HepG2 (cell line): ENCODE results near the gene ATP2B3. TPM values are rescaled to one million over a fixed set of nuclear protein-coding genes. Genes with fewer than 3 reads are reported as not detected.

Experiments
- ATAC-seq: fragments of 200-7000 bp; cut with Tn5 transposase; 3 replicates; pipeline ENCODE4 v1.9.1; 2020; ENCODE audit warnings: mild to moderate bottlenecking, moderate library complexity
- BruUV-seq: library from RNA; stranded (reverse); fragments of 400-500 nt; replicated peaks from 2 replicates; lab custom pipeline; 2021; lab: Mats Ljungman, UMichigan
- CTCF ChIA-PET: fragments of 300-600 bp; formaldehyde crosslinking; extraction: SDS; loops from one replicate; lab custom pipeline; 2021; ENCODE audit warnings: low total read pairs, inconsistent platforms, low intra/inter-chr PET ratio; lab: Yijun Ruan, JAX
- POLR2A ChIA-PET: fragments of 350-600 bp; sonication (Branson Sonifier 250); formaldehyde crosslinking; loops from one replicate; lab custom pipeline; 2020; ENCODE audit warnings: antibody characterized with exemption, inconsistent platforms; lab: Yijun Ruan, JAX
- DNase-seq: peaks from one replicate; pipeline ENCODE4 v3.0.0-alpha.2; 2015; ENCODE audit warnings: low spot score
- FAIRE-seq: peaks from 3 replicates; lab custom pipeline; 2011; peaks lifted over from hg19 to GRCh38; lab: Jason Lieb, UNC
- H2AFZ ChIP-seq: one replicate; pipeline ENCODE4 v1.6.1; 2011; ENCODE audit warnings: low read length, inconsistent platforms
- H3K27ac ChIP-seq: fragments of 300-600 bp; 3 replicates; pipeline ENCODE4 v1.8.0; 2011; ENCODE audit warnings: mixed run types, mild to moderate bottlenecking, mixed read lengths, low read length, inconsistent platforms; ENCODE audit not compliant: insufficient read depth; ENCODE audit errors: extremely low read length
- H3K27me3 ChIP-seq, 2 experiments: fragments of 200-600 bp in 1 of 2; 2 replicates in 1 of 2; 3 replicates in 1 of 2; pipeline versions ENCODE4 v1.6.0 to v1.8.0; 2011; ENCODE audit warnings: low read length in 2 of 2, mild to moderate bottlenecking in 2 of 2, moderate library complexity in 2 of 2, inconsistent platforms in 1 of 2; ENCODE audit not compliant: insufficient read depth in 2 of 2, control insufficient read depth in 1 of 2
- H3K36me3 ChIP-seq, 2 experiments: fragments of 200-600 bp in 1 of 2; replicated peaks in 1 of 2; 2 replicates in 1 of 2; 3 replicates in 1 of 2; pipeline versions ENCODE4 v1.5.1 to v1.8.0; 2011; ENCODE audit warnings: low read length in 2 of 2, inconsistent platforms in 1 of 2; ENCODE audit not compliant: insufficient read depth in 2 of 2, control insufficient read depth in 1 of 2
- H3K4me1 ChIP-seq: 2 replicates; pipeline ENCODE4 v1.5.1; 2012; ENCODE audit warnings: low read length, inconsistent platforms; ENCODE audit not compliant: insufficient read depth
- H3K4me2 ChIP-seq: 2 replicates; pipeline ENCODE4 v1.6.0; 2011; ENCODE audit warnings: low read depth, low read length, inconsistent platforms
- H3K4me3 ChIP-seq, 3 experiments: fragments of 200-600 bp in 1 of 3; sonication (generic), shearing (Covaris generic) in 1 of 3; replicated peaks in 1 of 3; 2 replicates each; pipeline ENCODE4 v1.5.1; 2011 to 2016; ENCODE audit warnings: low read length in 3 of 3, inconsistent platforms in 2 of 3, low read depth in 2 of 3, mild to moderate bottlenecking in 2 of 3, control low read depth in 1 of 3, mixed read lengths in 1 of 3; ENCODE audit not compliant: insufficient read depth in 1 of 3
- H3K79me2 ChIP-seq: one replicate; pipeline ENCODE4 v1.6.1; 2011; ENCODE audit warnings: low read length, inconsistent platforms; ENCODE audit not compliant: insufficient read depth
- H3K9ac ChIP-seq: 2 replicates; pipeline ENCODE4 v1.6.0; 2011; ENCODE audit warnings: mild to moderate bottlenecking, low read depth, low read length, inconsistent platforms; ENCODE audit not compliant: insufficient read depth
- H3K9me3 ChIP-seq: 2 replicates; pipeline ENCODE4 v1.5.1; 2012; ENCODE audit warnings: mild to moderate bottlenecking, low read length
- H4K20me1 ChIP-seq: 2 replicates; pipeline ENCODE4 v1.6.0; 2011; ENCODE audit warnings: inconsistent platforms, mild to moderate bottlenecking, low read length, moderate library complexity; ENCODE audit not compliant: insufficient read depth
- AGO2 ChIP-seq: fragments of 200-400 bp; formaldehyde crosslinking; optimal IDR thresholded peaks from 2 replicates; pipeline ENCODE3; 2017; ENCODE audit warnings: mild to moderate bottlenecking, low read depth, low read length, moderate library complexity
- ATF4 ChIP-seq, 2 experiments: fragments of 450-650 bp in 1 of 2; sonication (generic) in 1 of 2; formaldehyde crosslinking; IDR thresholded peaks; 2 replicates each; pipeline versions ENCODE4 v1.5.0 to v1.8.0; 2020 to 2022; ENCODE audit warnings: mild to moderate bottlenecking in 1 of 2, missing genetic modification reagents in 1 of 2
- CBX2 ChIP-seq, 2 experiments: fragments of 200-600 bp in 1 of 2; sonication (generic); formaldehyde crosslinking in 1 of 2; IDR thresholded peaks; 2 replicates each; pipeline versions ENCODE4 v1.7.0 to v1.8.1; 2018 to 2022; ENCODE audit warnings: low read depth in 2 of 2, low read length in 1 of 2, mild to moderate bottlenecking in 1 of 2, missing genetic modification reagents in 1 of 2
- CSRNP2 ChIP-seq: sonication (generic); formaldehyde crosslinking; conservative IDR thresholded peaks from 2 replicates; pipeline ENCODE4 v1.8.0; 2022; ENCODE audit warnings: low read depth, missing genetic modification reagents
- ELK4 ChIP-seq: sonication (generic); formaldehyde crosslinking; IDR thresholded peaks from 2 replicates; pipeline ENCODE4 v1.9.0; 2021; ENCODE audit warnings: missing genetic modification reagents, borderline replicate concordance
- IKZF5 ChIP-seq: IDR thresholded peaks from 2 replicates; pipeline ENCODE4 v1.6.1; 2018; ENCODE audit warnings: missing genetic modification reagents, mild to moderate bottlenecking, missing compliant biosample characterization
- IRX3 ChIP-seq: sonication (generic); formaldehyde crosslinking; IDR thresholded peaks from 2 replicates; pipeline ENCODE4 v1.8.1; 2023; ENCODE audit warnings: mild to moderate bottlenecking, low read depth, missing genetic modification reagents, borderline replicate concordance
- KLF16 ChIP-seq, 2 experiments: sonication (generic) in 1 of 2; formaldehyde crosslinking in 1 of 2; IDR thresholded peaks; 2 replicates each; pipeline versions ENCODE4 v1.6.1 to v1.8.0; 2016 to 2023; ENCODE audit warnings: missing genetic modification reagents in 2 of 2, missing compliant biosample characterization in 1 of 2
- MAFG ChIP-seq: sonication (generic); formaldehyde crosslinking; IDR thresholded peaks from 2 replicates; pipeline ENCODE4 v1.5.1; 2020; ENCODE audit warnings: mild to moderate bottlenecking, missing genetic modification reagents
- RBAK ChIP-seq: sonication (generic); formaldehyde crosslinking; IDR thresholded peaks from 2 replicates; pipeline ENCODE4 v1.5.1; 2020; ENCODE audit warnings: mild to moderate bottlenecking, missing genetic modification reagents
- ZBTB49 ChIP-seq: sonication (generic); formaldehyde crosslinking; IDR thresholded peaks from 2 replicates; pipeline ENCODE4 v1.4.0; 2020; ENCODE audit warnings: missing genetic modification reagents, borderline replicate concordance
- ZNF275 ChIP-seq: sonication (generic); formaldehyde crosslinking; IDR thresholded peaks from 2 replicates; pipeline ENCODE4 v1.8.0; 2022; ENCODE audit warnings: missing genetic modification reagents, mild to moderate bottlenecking, inconsistent platforms, borderline replicate concordance
- ZNF510 ChIP-seq: sonication (generic); formaldehyde crosslinking; IDR thresholded peaks from 2 replicates; pipeline ENCODE4 v1.4.0; 2020; ENCODE audit warnings: low read depth, mild to moderate bottlenecking, missing genetic modification reagents
- WGBS: methylation state at CpG from one replicate; pipeline ENCODE4 v1.1.6; 2017; ENCODE audit warnings: low lambda C conversion rate; 5-methylcytosine and 5-hydroxymethylcytosine counted together
- in situ Hi-C: cut with HindIII; loops from 2 replicates; pipeline ENCODE4 v1.10.0; 2017; ENCODE audit warnings: low pct_unique_long_range_greater_than_20kb; ENCODE audit not compliant: extremely low pct_ligation_motif_present
- intact Hi-C: fragments of 100-400 bp; cut with micrococcal nuclease; formaldehyde crosslinking; loops from one replicate; pipeline ENCODE4 v1.10.0; 2022; ENCODE audit not compliant: unreplicated experiment
- polyA plus RNA-seq, 8 experiments: library from polyadenylated mRNA; depleted of rRNA in 3 of 8; stranded (reverse) in 7 of 8; unstranded in 1 of 8; fragments of >200 nt; fragmentation: Illumina TruSeq in 4 of 8; extraction: Trizol in 4 of 8; gene quantifications; 2 replicates each; pipeline versions ENCODE4 v1.2.1 to v1.2.3, GENCODE V29; 2011 to 2016; ENCODE audit warnings: low read depth in 4 of 8, missing spikeins in 1 of 8, mixed read lengths in 1 of 8; ENCODE audit not compliant: insufficient read depth in 1 of 8
- total RNA-seq, 5 experiments: library from RNA; depleted of rRNA; stranded (reverse); fragments of >200 nt; fragmentation: Illumina TruSeq; extraction: Trizol; gene quantifications; 2 replicates each; pipeline ENCODE4 v1.2.3, GENCODE V29; 2016; ENCODE audit warnings: low read depth in 1 of 5

Gene ATP2B3
- total and polyA plus RNA-seq, 2 of the 13 experiments (the other 11 are each of a cell fraction or from before 2014, with no cell fraction given): not detected

GRCh38 chrX:153628665-153629064, 111.2 kb downstream of the ATP2B3 start:
- no peak overlapping the region for H2AFZ ChIP-seq
- no peak for TF ChIP-seq RBAK (CRISPR knock-in tag)
- no peak for TF ChIP-seq IRX3 (CRISPR knock-in tag)
- TF ChIP-seq CSRNP2 (CRISPR knock-in tag): no peak
- no peak for TF ChIP-seq CBX2 (IDR thresholded peaks at IDR 0.05; ENCODE audit: low read depth, low read length)
- no peak for TF ChIP-seq CBX2 (CRISPR knock-in tag; IDR thresholded peaks at IDR 0.05; ENCODE audit: low read depth)
- no peak for TF ChIP-seq ZNF510 (CRISPR knock-in tag)
- no peak for TF ChIP-seq KLF16 (CRISPR knock-in tag; IDR thresholded peaks at IDR 0.05)
- peak; percentile 92 for TF ChIP-seq AGO2
- TF ChIP-seq ZNF275: no peak
- TF ChIP-seq ATF4 (CRISPR knock-in tag; IDR thresholded peaks at IDR 0.05): no peak
- TF ChIP-seq MAFG (CRISPR knock-in tag): no peak
- TF ChIP-seq ELK4 (CRISPR knock-in tag): no peak
- no peak for TF ChIP-seq ZBTB49 (CRISPR knock-in tag)
- no peak for TF ChIP-seq IKZF5 (CRISPR knock-in tag)

More at GRCh38 chrX:153628665-153629064, 111.2 kb downstream of the ATP2B3 start:
- Histone ChIP-seq H3K4me2 (peak overlapping the region; percentile 63; the same call in 1 of the 2 replicates), H3K4me3 (peak overlapping the region in 1 of 3 experiments; percentile 37; a peak in 1 of 6 replicates), H3K36me3 (no peaks in the 10 kb centered on the region), H3K9ac (peak overlapping the region; percentile 63), H3K9me3 (no peaks in the 10 kb centered on the region), H3K27me3 (no peaks in the 10 kb centered on the region), H3K27ac (peak overlapping the region; percentile 100), H3K79me2 (peaks cover 19% of the 10 kb centered on the region), H3K4me1 (peaks cover 77% of the 10 kb centered on the region), H4K20me1 (no peaks in the 10 kb centered on the region)
- intact Hi-C loops: no loop called here
- in situ Hi-C loops: no loop called here
- DNase-seq (no peak), FAIRE-seq (no peak), ATAC-seq (no peak)
- WGBS: 90% methylated on average over 7 of the region's 12 CpGs
- BruUV-seq: no TSS peak
- ChIA-PET CTCF (no interaction called here), POLR2A (interaction anchor here (1.9 to 11.8 kb wide), 4 partner anchors 8 to 29 kb away, joined by 10 to 596 read pairs (median 150); partner anchors contain the start of genes CCNQ and DUSP9)
